BJ (cell line): Measurements from ENCODE around the gene UGT1A1. TPM values are rescaled to one million over a fixed set of nuclear protein-coding genes. Genes with fewer than 3 reads are reported as not detected.

ENCODE experiments used
- CTCF ChIA-PET: fragments of 350-600 bp; formaldehyde crosslinking; extraction: SDS; loops from one replicate; lab custom pipeline; 2021; ENCODE audit warnings: antibody characterized with exemption, inconsistent platforms; lab: Yijun Ruan, JAX
- POLR2A ChIA-PET: fragments of 300-600 bp; sonication (Branson Sonifier 250); formaldehyde crosslinking; extraction: SDS; loops from one replicate; lab custom pipeline; 2021; ENCODE audit warnings: antibody characterized with exemption; lab: Charles Lee
- DNase-seq: peaks from one replicate; pipeline ENCODE4 v3.0.0-alpha.2; 2011; ENCODE audit warnings: low read depth
- H3K27me3 ChIP-seq: 2 replicates; pipeline ENCODE4 v1.6.0; 2011; ENCODE audit warnings: low read length; ENCODE audit not compliant: control insufficient read depth, insufficient read depth
- H3K36me3 ChIP-seq: 2 replicates; pipeline ENCODE4 v1.5.1; 2011; ENCODE audit warnings: low read length; ENCODE audit not compliant: control insufficient read depth, insufficient read depth
- H3K4me3 ChIP-seq: 2 replicates; pipeline ENCODE4 v1.5.1; 2011; ENCODE audit warnings: low read depth, mild to moderate bottlenecking, control low read depth, low read length
- polyA plus RNA-seq: library from polyadenylated mRNA; depleted of rRNA; stranded (reverse); fragments of >200 nt; gene quantifications from 2 replicates; pipeline ENCODE4 v1.2.3, GENCODE V29; 2011
- TF ChIP-seq, protein P1 (sequence below): IDR thresholded peaks from 2 replicates; pipeline ENCODE4 v1.5.1; 2011; ENCODE audit warnings: low read depth, mild to moderate bottlenecking, control low read depth, inconsistent platforms, low read length, moderate library complexity; ENCODE audit not compliant: insufficient read depth

Gene UGT1A1
- polyA plus RNA-seq, 1 experiment = not detected

DNA sequence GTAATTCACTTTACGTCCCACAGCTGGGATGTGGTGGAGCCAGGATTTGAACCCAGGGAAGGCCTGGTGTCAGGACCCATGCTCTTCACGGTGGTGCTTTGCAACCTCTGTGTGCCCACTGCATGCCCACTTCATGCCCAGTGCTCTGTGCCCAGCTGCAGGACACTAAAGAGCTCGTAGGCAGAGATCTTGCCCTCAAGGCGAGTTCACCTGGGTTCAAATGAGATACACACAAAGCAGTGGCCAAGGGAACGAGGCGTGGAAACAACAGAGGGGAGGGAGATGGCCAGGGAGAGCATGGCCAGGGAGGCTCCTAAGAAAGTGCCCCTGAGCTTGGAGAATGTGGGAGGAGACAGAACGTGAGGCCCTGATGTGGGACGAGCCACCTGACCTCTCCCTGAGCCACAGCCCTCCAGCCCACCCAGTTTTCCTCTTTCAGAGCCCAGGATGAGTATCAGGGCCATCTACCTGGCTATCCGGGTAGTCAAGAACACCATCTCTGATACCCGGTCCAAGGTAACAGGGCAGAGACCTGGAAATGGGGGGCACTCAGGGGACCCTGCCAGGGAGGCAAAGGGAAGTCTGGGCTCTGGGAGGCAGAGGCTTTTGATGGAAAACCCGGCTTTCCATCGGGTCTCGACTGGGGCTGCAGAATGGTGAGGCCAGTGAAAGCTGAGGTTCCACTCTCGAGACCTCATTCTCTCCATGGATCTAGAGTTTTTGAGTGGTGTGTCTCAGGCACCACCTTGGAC lies 38.4 kb downstream of the UGT1A1 start:
- H3K4me3 ChIP-seq = no peak overlapping the region
- no peaks in the 10 kb centered on the region for H3K36me3 ChIP-seq
- ChIA-PET CTCF (no interaction called here), POLR2A (no interaction called here)
- H3K27me3 ChIP-seq = no peaks in the 10 kb centered on the region
- DNase-seq = no peak
- TF ChIP-seq, protein P1, sequence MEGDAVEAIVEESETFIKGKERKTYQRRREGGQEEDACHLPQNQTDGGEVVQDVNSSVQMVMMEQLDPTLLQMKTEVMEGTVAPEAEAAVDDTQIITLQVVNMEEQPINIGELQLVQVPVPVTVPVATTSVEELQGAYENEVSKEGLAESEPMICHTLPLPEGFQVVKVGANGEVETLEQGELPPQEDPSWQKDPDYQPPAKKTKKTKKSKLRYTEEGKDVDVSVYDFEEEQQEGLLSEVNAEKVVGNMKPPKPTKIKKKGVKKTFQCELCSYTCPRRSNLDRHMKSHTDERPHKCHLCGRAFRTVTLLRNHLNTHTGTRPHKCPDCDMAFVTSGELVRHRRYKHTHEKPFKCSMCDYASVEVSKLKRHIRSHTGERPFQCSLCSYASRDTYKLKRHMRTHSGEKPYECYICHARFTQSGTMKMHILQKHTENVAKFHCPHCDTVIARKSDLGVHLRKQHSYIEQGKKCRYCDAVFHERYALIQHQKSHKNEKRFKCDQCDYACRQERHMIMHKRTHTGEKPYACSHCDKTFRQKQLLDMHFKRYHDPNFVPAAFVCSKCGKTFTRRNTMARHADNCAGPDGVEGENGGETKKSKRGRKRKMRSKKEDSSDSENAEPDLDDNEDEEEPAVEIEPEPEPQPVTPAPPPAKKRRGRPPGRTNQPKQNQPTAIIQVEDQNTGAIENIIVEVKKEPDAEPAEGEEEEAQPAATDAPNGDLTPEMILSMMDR = no peak

- POLR2A ChIA-PET = no interaction called here
- CTCF ChIA-PET = interaction anchor here (1.1 kb wide), 1 partner anchor 13 kb away, joined by 4 read pairs; no protein-coding TSS in a partner anchor
- Histone ChIP-seq H3K27me3 (no peaks in the 10 kb centered on the region), H3K36me3 (no peaks in the 10 kb centered on the region), H3K4me3 (no peak overlapping the region)
- no peak for DNase-seq
- TF ChIP-seq, protein P1 = no peak
Measured at GRCh38 chr2:233799087-233799665, 39.1 kb downstream of the UGT1A1 start.

- ChIA-PET POLR2A (no interaction called here), CTCF (interaction anchor here (1.1 kb wide), 1 partner anchor 13 kb away, joined by 4 read pairs; no protein-coding TSS in a partner anchor)
- H3K36me3 ChIP-seq = no peaks in the 10 kb centered on the region
- TF ChIP-seq, protein P1 = no peak
- no peaks in the 10 kb centered on the region for H3K27me3 ChIP-seq
- H3K4me3 ChIP-seq = no peak overlapping the region
- DNase-seq = no peak
Measured at GRCh38 chr2:233799716-233800115, 39.6 kb downstream of the UGT1A1 start.

DNA sequence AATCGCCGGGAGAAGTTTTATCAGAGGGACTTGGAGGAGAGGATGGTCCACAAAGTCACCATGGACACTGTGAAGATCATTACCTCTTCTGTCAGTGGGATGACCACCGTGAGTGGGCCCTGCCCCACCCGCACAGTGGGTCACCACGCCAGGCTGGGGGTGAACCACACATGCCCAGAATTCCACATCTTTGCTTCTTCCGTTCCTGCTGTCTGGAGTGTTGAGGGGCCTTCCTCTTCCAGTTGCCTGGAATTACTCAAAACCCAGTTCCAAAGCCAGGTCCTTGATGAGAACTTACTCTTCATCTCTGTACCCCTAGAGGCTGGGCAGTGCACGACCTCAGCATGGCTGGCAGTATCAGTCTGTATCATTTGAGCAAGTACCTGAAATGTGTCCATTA lies 40.1 kb downstream of the UGT1A1 start:
- TF ChIP-seq, protein P1 = no peak
- H3K4me3 ChIP-seq = no peak overlapping the region
- H3K36me3 ChIP-seq = no peaks in the 10 kb centered on the region
- DNase-seq = no peak
- no peaks in the 10 kb centered on the region for H3K27me3 ChIP-seq
- ChIA-PET CTCF (no interaction called here), POLR2A (no interaction called here)

GRCh38 chr2:233801357-233802131 lies 41.5 kb downstream of the UGT1A1 start:
- ChIA-PET POLR2A (no interaction called here), CTCF (no interaction called here)
- Histone ChIP-seq H3K36me3 (no peaks in the 10 kb centered on the region), H3K27me3 (no peaks in the 10 kb centered on the region), H3K4me3 (no peak overlapping the region)
- DNase-seq = no peak
- TF ChIP-seq, protein P1 = no peak
